GM12875 (cell line): ENCODE data around the gene BIRC3.
"Not testable (repeated sequence)": the region's sequence is repeated elsewhere in the genome, so short reads cannot be mapped to it uniquely, and the experiment has no call there.

Experiments used
- H3K4me3 ChIP-seq: one replicate; pipeline ENCODE4 v1.5.1; 2011; ENCODE audit warnings: low read depth, low read length, control low read depth
- CTCF ChIP-seq: IDR thresholded peaks from 2 replicates; pipeline ENCODE4 v1.5.1; 2011; ENCODE audit warnings: low read depth, mild to moderate bottlenecking, control low read depth, inconsistent platforms, low read length, moderate library complexity, borderline replicate concordance; ENCODE audit not compliant: insufficient read depth

Gene BIRC3

GRCh38 chr11:102295045-102295444 lies 22.2 kb upstream of the BIRC3 start:
- H3K4me3 ChIP-seq = no peak overlapping the region
- no peak for TF ChIP-seq CTCF

- not testable (repeated sequence) for H3K4me3 ChIP-seq
Observed at GRCh38 chr11:102296757-102297156, 20.5 kb upstream of the BIRC3 start.

GRCh38 chr11:102300837-102301236 lies 16.4 kb upstream of the BIRC3 start:
- not testable (repeated sequence) for H3K4me3 ChIP-seq

GRCh38 chr11:102302241-102302640 lies 15.0 kb upstream of the BIRC3 start:
- no peak overlapping the region for H3K4me3 ChIP-seq
- TF ChIP-seq CTCF = no peak

- no peak overlapping the region for H3K4me3 ChIP-seq
- TF ChIP-seq CTCF = no peak
Observed at GRCh38 chr11:102304686-102305085, 12.6 kb upstream of the BIRC3 start.

GRCh38 chr11:102305352-102306047 lies 11.8 kb upstream of the BIRC3 start:
- no peak overlapping the region for H3K4me3 ChIP-seq
- TF ChIP-seq CTCF = no peak

GRCh38 chr11:102306048-102306597 lies 11.2 kb upstream of the BIRC3 start:
- TF ChIP-seq CTCF = no peak
- no peak overlapping the region for H3K4me3 ChIP-seq

- TF ChIP-seq CTCF = no peak
- no peak overlapping the region for H3K4me3 ChIP-seq
Observed at GRCh38 chr11:102306817-102307726, 10.2 kb upstream of the BIRC3 start.
